Amygdala (tissue), 56 donors: ENCODE results near the gene ASF1A.

Experiments used
- DNase-seq, 56 donors: peaks; one replicate each; lab custom pipeline; 2025; lab: John Stamatoyannopoulos, UW

The ASF1A gene

GRCh38 chr6:118881440-118882313, 12.3 kb upstream of the ASF1A start:
- DNase-seq: no peak

GRCh38 chr6:118882314-118882905, 11.5 kb upstream of the ASF1A start:
- DNase-seq: no peak

GRCh38 chr6:118886641-118887040, 7.3 kb upstream of the ASF1A start:
- DNase-seq: no peak

GRCh38 chr6:118889163-118889562, 4.8 kb upstream of the ASF1A start:
- no peak for DNase-seq

- DNase-seq: no peak
These were observed 2.8 kb upstream of the ASF1A start for GRCh38 chr6:118890997-118891790.

GRCh38 chr6:118892355-118892991, 1.5 kb upstream of the ASF1A start:
- no peak for DNase-seq

- DNase-seq: peak in 20 of 56 donors; percentile 17 to 82 (median 38)
These were observed 717 bp upstream of the ASF1A start for GRCh38 chr6:118893064-118893806.

GRCh38 chr6:118894425-118895260, 691 bp downstream of the ASF1A start:
- DNase-seq: peak in 50 of 56 donors; percentile 2 to 83 (median 50)

GRCh38 chr6:118895261-118895560, 1.3 kb downstream of the ASF1A start:
- no peak for DNase-seq

GRCh38 chr6:118895859-118896258, 1.9 kb downstream of the ASF1A start:
- DNase-seq: no peak

- DNase-seq: no peak
These were observed 2.6 kb downstream of the ASF1A start for GRCh38 chr6:118896339-118897136.

GRCh38 chr6:118897386-118897785, 3.4 kb downstream of the ASF1A start:
- DNase-seq: no peak

- no peak for DNase-seq
These were observed 6.0 kb downstream of the ASF1A start for GRCh38 chr6:118899948-118900347.

- DNase-seq: no peak
These were observed 8.8 kb downstream of the ASF1A start for GRCh38 chr6:118902726-118903125.

GRCh38 chr6:118903138-118903537, 9.2 kb downstream of the ASF1A start:
- no peak for DNase-seq

- DNase-seq: no peak
These were observed 9.7 kb downstream of the ASF1A start for GRCh38 chr6:118903691-118904090.

GRCh38 chr6:118905084-118905483, 11.1 kb downstream of the ASF1A start:
- no peak for DNase-seq

GRCh38 chr6:118905851-118906250, 11.9 kb downstream of the ASF1A start:
- DNase-seq: no peak
